Calu3 (cell line): ENCODE results near the gene NECTIN1. TPM values are rescaled to one million over a fixed set of nuclear protein-coding genes. Genes with fewer than 3 reads are reported as not detected.
A peak's percentile ranks its signal among the peaks of the same experiment; 100 is the strongest.

Experiments used
- Bru-seq: library from RNA; stranded (reverse); fragments of 400-500 nt; gene quantifications from one replicate; lab custom pipeline; 2021; lab: Mats Ljungman, UMichigan
- BruChase-seq, 2 experiments: library from RNA; stranded (reverse); fragments of 400-500 nt; gene quantifications; one replicate each; lab custom pipeline; 2021; lab: Mats Ljungman, UMichigan
- BruUV-seq: library from RNA; stranded (reverse); fragments of 400-500 nt; replicated peaks from 2 replicates; lab custom pipeline; 2021; lab: Mats Ljungman, UMichigan
- CTCF ChIA-PET: fragments of 300-600 bp; sonication (Branson Sonifier 250); formaldehyde crosslinking; loops from one replicate; lab custom pipeline; 2022; ENCODE audit warnings: antibody characterized with exemption; lab: Charles Lee
- DNase-seq: peaks from one replicate; pipeline ENCODE4 v3.0.0; 2022
- H3K27ac Mint-ChIP-seq: one replicate; pipeline ENCODE4 v1.8.0; 2022; ENCODE audit warnings: mixed read lengths; ENCODE audit not compliant: unreplicated experiment
- H3K27me3 Mint-ChIP-seq: one replicate; pipeline ENCODE4 v1.8.0; 2022; ENCODE audit warnings: mixed read lengths; ENCODE audit not compliant: unreplicated experiment
- H3K36me3 Mint-ChIP-seq: one replicate; pipeline ENCODE4 v1.8.0; 2022; ENCODE audit warnings: mild to moderate bottlenecking, moderate library complexity, mixed read lengths; ENCODE audit not compliant: insufficient read depth, unreplicated experiment
- H3K4me1 Mint-ChIP-seq: one replicate; pipeline ENCODE4 v1.8.0; 2022; ENCODE audit warnings: mild to moderate bottlenecking, low read depth, mixed read lengths; ENCODE audit not compliant: unreplicated experiment
- H3K4me3 Mint-ChIP-seq: one replicate; pipeline ENCODE4 v1.8.0; 2022; ENCODE audit warnings: mild to moderate bottlenecking, low read depth, moderate library complexity, mixed read lengths; ENCODE audit not compliant: unreplicated experiment
- H3K9me3 Mint-ChIP-seq: one replicate; pipeline ENCODE4 v1.8.0; 2022; ENCODE audit warnings: low read depth, mixed read lengths; ENCODE audit not compliant: unreplicated experiment
- intact Hi-C: fragments of 100-400 bp; cut with micrococcal nuclease; formaldehyde crosslinking; loops from one replicate; pipeline ENCODE4 v1.10.0; 2022; ENCODE audit not compliant: unreplicated experiment
- long read RNA-seq: library from polyadenylated mRNA; stranded (forward); transcript quantifications from one replicate; pipeline ENCODE4 v2.0.0, GENCODE V29; 2022
- total RNA-seq: library from RNA; stranded (reverse); gene quantifications from 2 replicates; pipeline ENCODE4 v1.2.3, GENCODE V29; 2022
- TF ChIP-seq, protein P1 (sequence below): fragments of 200-600 bp; IDR thresholded peaks from one replicate; pipeline ENCODE4 v1.8.0; 2022; ENCODE audit warnings: antibody characterized with exemption; ENCODE audit not compliant: unreplicated experiment

NECTIN1 gene, protein sequence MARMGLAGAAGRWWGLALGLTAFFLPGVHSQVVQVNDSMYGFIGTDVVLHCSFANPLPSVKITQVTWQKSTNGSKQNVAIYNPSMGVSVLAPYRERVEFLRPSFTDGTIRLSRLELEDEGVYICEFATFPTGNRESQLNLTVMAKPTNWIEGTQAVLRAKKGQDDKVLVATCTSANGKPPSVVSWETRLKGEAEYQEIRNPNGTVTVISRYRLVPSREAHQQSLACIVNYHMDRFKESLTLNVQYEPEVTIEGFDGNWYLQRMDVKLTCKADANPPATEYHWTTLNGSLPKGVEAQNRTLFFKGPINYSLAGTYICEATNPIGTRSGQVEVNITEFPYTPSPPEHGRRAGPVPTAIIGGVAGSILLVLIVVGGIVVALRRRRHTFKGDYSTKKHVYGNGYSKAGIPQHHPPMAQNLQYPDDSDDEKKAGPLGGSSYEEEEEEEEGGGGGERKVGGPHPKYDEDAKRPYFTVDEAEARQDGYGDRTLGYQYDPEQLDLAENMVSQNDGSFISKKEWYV
- total RNA-seq (22.1 and 28.5 TPM in 2 replicates), Bru-seq, nascent RNA (percentile 44 among the genes with signal in this experiment), BruChase-seq, experiment 1, labeled RNA remaining after a 6-hour chase (percentile 46 among the genes with signal in this experiment), BruChase-seq, experiment 2, labeled RNA remaining after a 2-hour chase (percentile 39 among the genes with signal in this experiment)
- long read RNA-seq, partial matches to known transcripts = 0 of 19 reads
- long read RNA-seq, other reads (novel, unspliced or antisense) = 19 of 19 reads

DNA sequence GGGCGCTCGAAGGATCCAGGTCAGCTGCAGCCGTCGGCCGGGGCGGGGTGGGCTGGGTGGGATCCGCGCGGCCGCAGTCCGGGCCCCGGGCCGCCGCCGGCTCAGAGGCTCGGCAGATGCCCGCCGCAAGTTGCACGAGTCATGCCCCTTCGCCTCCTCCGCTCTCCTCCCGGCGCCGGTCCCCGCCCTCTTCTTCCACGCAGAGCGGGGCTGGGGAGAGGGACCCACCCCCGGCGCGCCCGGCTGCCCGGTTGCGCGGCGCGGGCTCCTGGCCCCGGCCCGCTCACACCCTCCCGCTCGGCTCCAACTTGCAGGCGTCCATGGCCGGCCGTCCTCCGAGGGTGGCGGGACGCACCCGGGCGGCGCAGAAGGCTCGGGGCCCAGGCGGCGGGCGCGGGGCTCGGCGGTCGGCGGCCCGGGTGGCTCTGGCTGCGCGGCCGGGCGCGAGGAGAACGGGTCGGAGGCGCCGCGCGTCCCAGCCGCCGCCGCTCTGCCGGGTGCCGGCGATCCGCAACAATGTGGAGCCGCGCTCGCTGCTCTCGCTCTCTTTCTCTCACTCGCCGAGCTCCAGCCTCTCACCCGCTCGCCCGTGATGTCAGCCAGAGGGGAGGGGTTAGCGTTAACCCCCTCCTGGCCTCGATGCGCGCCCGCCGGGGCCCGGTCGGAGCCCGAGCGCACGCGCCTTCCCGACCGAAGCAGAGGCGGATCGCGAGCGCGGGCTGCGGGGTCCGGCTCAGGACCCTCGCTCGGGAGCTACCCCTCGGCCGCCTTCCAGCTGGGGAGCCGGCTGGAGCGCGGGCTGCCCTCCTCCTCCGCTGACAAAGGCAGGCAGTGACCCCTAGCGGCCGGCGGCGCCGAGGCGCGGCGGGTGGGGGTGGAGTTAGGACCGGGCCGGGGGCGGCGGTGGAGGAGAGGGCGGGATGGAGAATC, at the start of gene NECTIN1:
Gene NECTIN1 (minus strand): TSS at position 550 of the 930 bp plus-strand sequence. CDS start 647 bp downstream, outside the sequence.
- TF ChIP-seq, protein P1, sequence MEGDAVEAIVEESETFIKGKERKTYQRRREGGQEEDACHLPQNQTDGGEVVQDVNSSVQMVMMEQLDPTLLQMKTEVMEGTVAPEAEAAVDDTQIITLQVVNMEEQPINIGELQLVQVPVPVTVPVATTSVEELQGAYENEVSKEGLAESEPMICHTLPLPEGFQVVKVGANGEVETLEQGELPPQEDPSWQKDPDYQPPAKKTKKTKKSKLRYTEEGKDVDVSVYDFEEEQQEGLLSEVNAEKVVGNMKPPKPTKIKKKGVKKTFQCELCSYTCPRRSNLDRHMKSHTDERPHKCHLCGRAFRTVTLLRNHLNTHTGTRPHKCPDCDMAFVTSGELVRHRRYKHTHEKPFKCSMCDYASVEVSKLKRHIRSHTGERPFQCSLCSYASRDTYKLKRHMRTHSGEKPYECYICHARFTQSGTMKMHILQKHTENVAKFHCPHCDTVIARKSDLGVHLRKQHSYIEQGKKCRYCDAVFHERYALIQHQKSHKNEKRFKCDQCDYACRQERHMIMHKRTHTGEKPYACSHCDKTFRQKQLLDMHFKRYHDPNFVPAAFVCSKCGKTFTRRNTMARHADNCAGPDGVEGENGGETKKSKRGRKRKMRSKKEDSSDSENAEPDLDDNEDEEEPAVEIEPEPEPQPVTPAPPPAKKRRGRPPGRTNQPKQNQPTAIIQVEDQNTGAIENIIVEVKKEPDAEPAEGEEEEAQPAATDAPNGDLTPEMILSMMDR = peak; percentile 91
- BruUV-seq = no TSS peak
- H3K4me1 Mint-ChIP-seq = no peaks in the 10 kb centered on the region
- H3K27ac Mint-ChIP-seq = peak within 1 kb of the TSS; percentile 66
- H3K27me3 Mint-ChIP-seq = peaks cover 10% of the 10 kb centered on the region
- H3K4me3 Mint-ChIP-seq = peak within 1 kb of the TSS; percentile 78
- intact Hi-C loops = loop anchor here (5.0 to 10.0 kb wide), 2 partner anchors 37 to 64 kb away; no protein-coding TSS in a partner anchor
- CTCF ChIA-PET = interaction anchor here (0.6 to 1.6 kb wide), 8 partner anchors 8 to 276 kb away, joined by 3 to 6 read pairs (median 4); no protein-coding TSS in a partner anchor
- H3K9me3 Mint-ChIP-seq = no peaks in the 10 kb centered on the region
- peak; percentile 84 for DNase-seq
- peaks cover 27% of the 10 kb centered on the region for H3K36me3 Mint-ChIP-seq

DNA sequence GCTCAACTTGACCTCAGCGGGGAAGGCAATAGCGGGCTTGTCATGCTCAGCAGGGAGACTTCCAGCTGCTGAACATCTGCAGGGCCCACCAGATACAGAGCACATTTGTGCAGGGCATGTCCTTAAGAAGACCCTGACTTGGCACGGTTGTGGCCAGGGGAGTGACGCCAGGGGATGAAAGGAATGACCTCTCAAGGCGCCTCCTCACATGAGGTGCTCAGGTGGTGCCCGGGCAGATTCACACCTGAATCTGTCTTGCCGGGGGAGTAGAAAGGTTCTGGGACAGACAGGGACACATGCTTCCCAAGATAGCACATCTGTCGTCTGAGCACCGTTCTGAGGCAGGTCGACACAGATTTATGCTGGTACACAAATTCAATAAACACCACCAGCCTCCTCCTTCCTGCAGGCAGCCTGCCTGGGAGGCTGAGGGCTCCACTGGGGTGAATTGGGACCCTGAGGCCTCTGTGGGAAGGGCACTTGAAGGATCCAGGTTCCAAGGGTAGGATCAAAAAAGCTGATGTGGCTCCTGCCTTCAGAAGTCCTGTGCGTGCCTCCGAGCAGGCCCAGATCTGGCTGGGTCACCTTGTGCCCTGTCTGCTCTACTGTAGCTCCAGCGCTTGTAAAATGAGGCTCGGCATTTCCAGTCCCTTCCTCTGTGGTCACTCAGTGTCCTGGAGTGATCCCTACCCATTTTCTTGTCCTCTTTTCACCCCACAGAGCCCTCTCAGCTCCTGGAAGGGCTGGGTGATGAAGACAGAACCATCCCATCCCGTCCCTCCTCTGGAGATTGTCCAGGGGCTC, 49.6 kb upstream of the NECTIN1 start:
- CTCF ChIA-PET = no interaction called here
- Mint-ChIP-seq H3K27me3 (peaks cover 76% of the 10 kb centered on the region), H3K4me1 (no peaks in the 10 kb centered on the region), H3K36me3 (no peaks in the 10 kb centered on the region), H3K4me3 (no peak overlapping the region), H3K9me3 (no peaks in the 10 kb centered on the region), H3K27ac (no peak overlapping the region)
- DNase-seq = no peak
- TF ChIP-seq, protein P1 = no peak
- intact Hi-C loops = no loop called here
- BruUV-seq = no TSS peak

- Mint-ChIP-seq H3K36me3 (no peaks in the 10 kb centered on the region), H3K4me1 (no peaks in the 10 kb centered on the region), H3K27ac (no peak overlapping the region), H3K9me3 (no peaks in the 10 kb centered on the region), H3K4me3 (no peak overlapping the region), H3K27me3 (peaks cover 78% of the 10 kb centered on the region)
- intact Hi-C loops = no loop called here
- no peak for DNase-seq
- no TSS peak for BruUV-seq
- CTCF ChIA-PET = no interaction called here
- TF ChIP-seq, protein P1 = no peak
Observed at GRCh38 chr11:119777940-119778339, 48.9 kb upstream of the NECTIN1 start.
